HFFc6 (cell line): ENCODE data around the gene TNFAIP3. TPM values are rescaled to one million over a fixed set of nuclear protein-coding genes. Genes with fewer than 3 reads are reported as not detected.

Experiments
- DNase-seq: peaks from one replicate; pipeline ENCODE4 v3.0.0-alpha.2; 2018
- H3K27ac Mint-ChIP-seq: 2 replicates; pipeline ENCODE4 v1.8.0; 2020; ENCODE audit warnings: mild to moderate bottlenecking, mixed read lengths
- H3K27me3 Mint-ChIP-seq: 2 replicates; pipeline ENCODE4 v1.8.0; 2021; ENCODE audit warnings: mild to moderate bottlenecking, moderate library complexity, mixed read lengths; ENCODE audit not compliant: insufficient read depth
- H3K36me3 Mint-ChIP-seq: 2 replicates; pipeline ENCODE4 v1.8.0; 2021; ENCODE audit warnings: low read depth, mixed read lengths
- H3K4me1 Mint-ChIP-seq: 2 replicates; pipeline ENCODE4 v1.8.0; 2020; ENCODE audit warnings: low read depth, mixed read lengths
- H3K4me3 Mint-ChIP-seq: 2 replicates; pipeline ENCODE4 v1.8.0; 2020; ENCODE audit warnings: mild to moderate bottlenecking, moderate library complexity, mixed read lengths
- H3K9me3 Mint-ChIP-seq: 2 replicates; pipeline ENCODE4 v1.8.0; 2020; ENCODE audit warnings: mild to moderate bottlenecking, mixed read lengths
- CTCF ChIP-seq: fragments of 200-600 bp; sonication (generic); IDR thresholded peaks from 2 replicates; pipeline ENCODE4 v1.5.0; 2021; ENCODE audit warnings: antibody characterized with exemption, mild to moderate bottlenecking
- total RNA-seq, 6 experiments: library from RNA; stranded (reverse); fragmentation: NEBNext Ultra II Directional; extraction: Animal tissue kit (Norgen Biotek cat#: 25700); gene quantifications; 2 replicates in 1 of 6; 3 replicates in 5 of 6; pipeline ENCODE4 v1.2.3, GENCODE V29; 2021

Gene TNFAIP3
- total RNA-seq, 6 experiments from 2014 or later: 4.5 to 17.2 (median 7.8) TPM

GRCh38 chr6:137861550-137862337 lies 5.3 kb upstream of the TNFAIP3 start:
- no peak for DNase-seq
- peaks cover 16% of the 10 kb centered on the region for H3K4me1 Mint-ChIP-seq
- H3K4me3 Mint-ChIP-seq: no peak overlapping the region
- TF ChIP-seq CTCF: no peak
- no peak overlapping the region for H3K27ac Mint-ChIP-seq
- no peaks in the 10 kb centered on the region for H3K9me3 Mint-ChIP-seq
- no peaks in the 10 kb centered on the region for H3K36me3 Mint-ChIP-seq
- peaks cover 6% of the 10 kb centered on the region for H3K27me3 Mint-ChIP-seq

GRCh38 chr6:137862419-137863090 lies 4.5 kb upstream of the TNFAIP3 start:
- Mint-ChIP-seq H3K27me3 (peaks cover 6% of the 10 kb centered on the region), H3K36me3 (no peaks in the 10 kb centered on the region), H3K4me3 (no peak overlapping the region), H3K9me3 (no peaks in the 10 kb centered on the region), H3K4me1 (peaks cover 16% of the 10 kb centered on the region), H3K27ac (no peak overlapping the region)
- no peak for TF ChIP-seq CTCF
- no peak for DNase-seq

GRCh38 chr6:137863091-137863797 lies 3.8 kb upstream of the TNFAIP3 start:
- H3K27ac Mint-ChIP-seq: no peak overlapping the region
- H3K36me3 Mint-ChIP-seq: no peaks in the 10 kb centered on the region
- no peaks in the 10 kb centered on the region for H3K9me3 Mint-ChIP-seq
- TF ChIP-seq CTCF: no peak
- peaks cover 19% of the 10 kb centered on the region for H3K4me1 Mint-ChIP-seq
- H3K4me3 Mint-ChIP-seq: no peak overlapping the region
- no peak for DNase-seq
- H3K27me3 Mint-ChIP-seq: peaks cover 6% of the 10 kb centered on the region

- TF ChIP-seq CTCF: peak; percentile 26; the same call in 1 of the 2 replicates
- H3K36me3 Mint-ChIP-seq: no peaks in the 10 kb centered on the region
- H3K4me3 Mint-ChIP-seq: no peak overlapping the region
- peaks cover 36% of the 10 kb centered on the region for H3K4me1 Mint-ChIP-seq
- H3K9me3 Mint-ChIP-seq: no peaks in the 10 kb centered on the region
- no peak for DNase-seq
- H3K27me3 Mint-ChIP-seq: peaks cover 6% of the 10 kb centered on the region
- no peak overlapping the region for H3K27ac Mint-ChIP-seq
Observed at GRCh38 chr6:137864812-137865508, 2.1 kb upstream of the TNFAIP3 start.

- no peak for TF ChIP-seq CTCF
- H3K27ac Mint-ChIP-seq: peak overlapping the region; percentile 87
- H3K4me3 Mint-ChIP-seq: peak overlapping the region; percentile 90
- no peak for DNase-seq
- H3K4me1 Mint-ChIP-seq: peaks cover 48% of the 10 kb centered on the region
- H3K27me3 Mint-ChIP-seq: peaks cover 6% of the 10 kb centered on the region
- peaks cover 6% of the 10 kb centered on the region for H3K36me3 Mint-ChIP-seq
- H3K9me3 Mint-ChIP-seq: no peaks in the 10 kb centered on the region
Observed at GRCh38 chr6:137866200-137866913, 702 bp upstream of the TNFAIP3 start.
